Adrenal gland (tissue), 12 donors: ENCODE data around the gene SHCBP1L. TPM values are rescaled to one million over a fixed set of nuclear protein-coding genes. Genes with fewer than 3 reads are reported as not detected.

Source experiments
- DNase-seq, 7 donors: peaks; one replicate each; pipeline ENCODE4 v3.0.0-alpha.2; 2019 to 2020
- H3K27ac ChIP-seq, 5 donors: fragments of 200-600 bp; sonication (generic) in 4 of 5; 1 replicate in 3 of 5; 2 replicates in 2 of 5; pipeline versions ENCODE4 v1.5.1 to v1.8.0; 2016 to 2020; ENCODE audit warnings: mild to moderate bottlenecking in 1 of 5
- H3K27me3 ChIP-seq: fragments of 200-600 bp; 2 replicates; pipeline ENCODE4 v1.8.0; 2021
- H3K36me3 ChIP-seq, 2 donors: fragments of 200-600 bp; replicated peaks in 1 of 2; 1 replicate in 1 of 2; 2 replicates in 1 of 2; pipeline versions ENCODE4 v1.5.1 to v1.8.0; 2018 to 2022
- H3K4me1 ChIP-seq, 2 donors: fragments of 200-600 bp; replicated peaks in 1 of 2; 1 replicate in 1 of 2; 2 replicates in 1 of 2; pipeline versions ENCODE4 v1.5.1 to v1.8.0; 2018 to 2021
- H3K4me3 ChIP-seq, 4 donors: fragments of 200-600 bp; sonication (generic) in 3 of 4; one replicate each; pipeline ENCODE4 v1.5.1; 2016 to 2018
- H3K9me3 ChIP-seq, 3 donors: fragments of 200-600 bp; sonication (generic) in 1 of 3; replicated peaks in 1 of 3; 1 replicate in 2 of 3; 2 replicates in 1 of 3; pipeline versions ENCODE4 v1.5.1 to v1.8.0; 2016 to 2021
- POLR2A ChIP-seq, 2 donors: fragments of 450-650 bp; IDR thresholded peaks; one replicate each; pipeline ENCODE4 v1.6.1; 2017; ENCODE audit warnings: antibody characterized with exemption in 2 of 2, mild to moderate bottlenecking in 2 of 2, moderate library complexity in 1 of 2
- WGBS, 4 donors: extraction: QIAGEN DNeasy Blood & Tissue Kit in 2 of 4; methylation state at CpG; one replicate each; pipeline versions ENCODE4 v1.1.5 to v1.1.7; 2013 to 2017; 5-methylcytosine and 5-hydroxymethylcytosine counted together
- intact Hi-C, 2 donors: fragments of 100-400 bp; cut with DNase I; formaldehyde crosslinking; loops; one replicate each; pipeline versions ENCODE4 v1.14.1 to v1.15.0; 2022 to 2023
- polyA plus RNA-seq, 3 donors: library from polyadenylated mRNA; stranded (reverse); fragments of 200-250 nt in 2 of 3; fragments of 350-450 nt in 1 of 3; fragmentation: Illumina TruSeq in 1 of 3; extraction: RNeasy Lipid Tissue Mini Kit (QIAGEN cat#74804) in 1 of 3; gene quantifications; one replicate each; pipeline ENCODE4 v1.2.3, GENCODE V29; 2013 to 2014
- total RNA-seq, 9 donors: library from RNA; depleted of rRNA in 4 of 9; stranded (reverse); fragments of >200 nt in 4 of 9; fragments of 120-200 nt in 1 of 9; fragmentation: NEBNext Ultra II Directional in 1 of 9; extraction: Animal tissue kit (Norgen Biotek cat#: 25700) in 1 of 9; gene quantifications; one replicate each; pipeline versions ENCODE4 v1.1.0 to v1.2.4, GENCODE V29; 2013 to 2023
- TF ChIP-seq, protein P1 (sequence below), 6 experiments: fragments of 450-650 bp in 4 of 6; fragments of 200-600 bp in 2 of 6; sonication (generic) in 1 of 6; IDR thresholded peaks; 1 replicate in 5 of 6; 2 replicates in 1 of 6; pipeline versions ENCODE4 v1.5.1 to v1.8.0; 2016 to 2021; ENCODE audit warnings: antibody characterized with exemption in 6 of 6, mild to moderate bottlenecking in 2 of 6, moderate library complexity in 1 of 6
- donor health status: healthy with polysubstance abuse.
- donor health status: Bipolar disorder and iron deficiency.
- donor health status: DM: yes; HTN: yes; CAD: no.
- donor health status: DM: no; HTN: no; CAD: no.
- donor health status: DM: no; HTN: no; CAD: no.
- donor health status: DM: yes; HTN: yes; CAD: no.

SHCBP1L gene
- total and polyA plus RNA-seq, 12 donors, result 0.06 TPM; not detected in 11

DNA sequence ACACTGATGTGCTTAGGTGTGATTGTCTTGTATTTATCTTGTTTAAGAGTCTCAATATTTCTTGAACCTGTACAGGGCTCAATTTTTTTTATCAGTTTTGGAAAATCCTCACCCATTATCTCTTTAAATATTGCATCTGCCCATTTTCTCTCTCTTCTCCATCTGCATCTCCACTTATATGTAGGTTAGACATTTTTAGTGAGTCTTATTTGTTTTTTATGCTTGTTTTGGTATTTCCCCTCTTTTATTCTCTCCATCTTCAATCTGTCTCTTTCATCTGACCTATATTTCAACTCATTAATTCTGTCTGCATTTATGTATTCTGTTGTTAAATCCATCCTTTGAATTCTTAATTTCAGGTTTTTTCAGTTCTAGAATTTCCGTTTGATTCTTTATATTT lies 32.9 kb upstream of the SHCBP1L start:
- no peaks in the 10 kb centered on the region for H3K36me3 ChIP-seq
- H3K27me3 ChIP-seq, result no peaks in the 10 kb centered on the region
- WGBS, 4 donors, result 73 to 88% (median 85%) methylated on average over 1 of the region's 1 CpG
- DNase-seq, result no peak
- no peak overlapping the region for H3K27ac ChIP-seq
- TF ChIP-seq, protein P1, sequence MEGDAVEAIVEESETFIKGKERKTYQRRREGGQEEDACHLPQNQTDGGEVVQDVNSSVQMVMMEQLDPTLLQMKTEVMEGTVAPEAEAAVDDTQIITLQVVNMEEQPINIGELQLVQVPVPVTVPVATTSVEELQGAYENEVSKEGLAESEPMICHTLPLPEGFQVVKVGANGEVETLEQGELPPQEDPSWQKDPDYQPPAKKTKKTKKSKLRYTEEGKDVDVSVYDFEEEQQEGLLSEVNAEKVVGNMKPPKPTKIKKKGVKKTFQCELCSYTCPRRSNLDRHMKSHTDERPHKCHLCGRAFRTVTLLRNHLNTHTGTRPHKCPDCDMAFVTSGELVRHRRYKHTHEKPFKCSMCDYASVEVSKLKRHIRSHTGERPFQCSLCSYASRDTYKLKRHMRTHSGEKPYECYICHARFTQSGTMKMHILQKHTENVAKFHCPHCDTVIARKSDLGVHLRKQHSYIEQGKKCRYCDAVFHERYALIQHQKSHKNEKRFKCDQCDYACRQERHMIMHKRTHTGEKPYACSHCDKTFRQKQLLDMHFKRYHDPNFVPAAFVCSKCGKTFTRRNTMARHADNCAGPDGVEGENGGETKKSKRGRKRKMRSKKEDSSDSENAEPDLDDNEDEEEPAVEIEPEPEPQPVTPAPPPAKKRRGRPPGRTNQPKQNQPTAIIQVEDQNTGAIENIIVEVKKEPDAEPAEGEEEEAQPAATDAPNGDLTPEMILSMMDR (IDR thresholded peaks at IDR 0.05), result no peak
- TF ChIP-seq POLR2A (IDR thresholded peaks at IDR 0.05), result no peak
- H3K4me3 ChIP-seq, result no peak overlapping the region
- H3K4me1 ChIP-seq, result no peaks in the 10 kb centered on the region
- H3K9me3 ChIP-seq, result no peaks in the 10 kb centered on the region
- intact Hi-C loops, result no loop called here

DNA sequence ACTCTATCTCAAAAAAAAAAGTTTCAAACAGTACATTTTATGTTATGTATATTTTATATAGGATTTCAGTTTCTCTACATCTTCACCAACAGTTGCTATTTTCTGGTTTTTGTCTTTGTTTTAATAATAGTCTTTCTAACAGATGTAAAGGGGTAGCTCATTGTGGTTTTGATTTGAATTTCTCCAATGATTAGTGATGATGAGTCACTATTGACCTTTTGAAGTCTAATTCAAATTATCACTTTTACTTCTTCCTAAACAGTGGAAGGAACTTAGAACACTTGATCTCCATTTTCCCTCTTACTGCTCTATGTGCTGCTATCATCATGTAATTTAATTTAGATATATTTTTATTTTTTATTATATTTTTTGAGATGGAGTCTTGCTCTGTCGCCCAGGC lies 31.7 kb upstream of the SHCBP1L start:
- TF ChIP-seq POLR2A (IDR thresholded peaks at IDR 0.05), result no peak
- TF ChIP-seq, protein P1 (IDR thresholded peaks at IDR 0.05), result no peak
- Histone ChIP-seq H3K36me3 (no peaks in the 10 kb centered on the region), H3K4me1 (no peaks in the 10 kb centered on the region), H3K27me3 (no peaks in the 10 kb centered on the region), H3K27ac (no peak overlapping the region), H3K4me3 (no peak overlapping the region), H3K9me3 (no peaks in the 10 kb centered on the region)
- intact Hi-C loops, result no loop called here
- no peak for DNase-seq
- 98 to 100% (median 100%) methylated on average over 1 of the region's 1 CpG for WGBS, 4 donors

DNA sequence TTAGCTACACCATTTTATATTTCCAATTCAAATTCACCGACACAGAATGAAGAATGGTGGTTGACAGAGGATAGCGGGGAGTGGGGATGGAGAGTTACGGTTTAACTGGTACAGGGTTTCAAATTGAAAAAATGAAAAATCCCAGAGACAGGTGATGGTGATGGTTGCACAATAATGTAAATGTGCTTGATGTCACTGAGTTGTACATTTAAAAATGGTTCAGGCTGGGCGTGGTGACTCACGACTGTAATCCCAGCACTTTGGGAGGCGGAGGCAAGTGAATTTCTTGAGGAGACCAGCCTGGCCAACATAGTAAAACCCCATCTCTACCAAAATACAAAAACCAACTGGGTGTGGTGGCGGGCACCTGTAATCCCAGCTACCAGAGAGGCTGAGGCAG lies 31.2 kb upstream of the SHCBP1L start:
- Histone ChIP-seq H3K27me3 (no peaks in the 10 kb centered on the region), H3K4me1 (no peaks in the 10 kb centered on the region), H3K36me3 (no peaks in the 10 kb centered on the region), H3K27ac (no peak overlapping the region), H3K4me3 (no peak overlapping the region), H3K9me3 (no peaks in the 10 kb centered on the region)
- DNase-seq, result no peak
- 89 to 95% (median 92%) methylated on average over 7 of the region's 7 CpGs for WGBS, 4 donors
- TF ChIP-seq, protein P1 (IDR thresholded peaks at IDR 0.05), result no peak
- no peak for TF ChIP-seq POLR2A (IDR thresholded peaks at IDR 0.05)
- intact Hi-C loops, result no loop called here

DNA sequence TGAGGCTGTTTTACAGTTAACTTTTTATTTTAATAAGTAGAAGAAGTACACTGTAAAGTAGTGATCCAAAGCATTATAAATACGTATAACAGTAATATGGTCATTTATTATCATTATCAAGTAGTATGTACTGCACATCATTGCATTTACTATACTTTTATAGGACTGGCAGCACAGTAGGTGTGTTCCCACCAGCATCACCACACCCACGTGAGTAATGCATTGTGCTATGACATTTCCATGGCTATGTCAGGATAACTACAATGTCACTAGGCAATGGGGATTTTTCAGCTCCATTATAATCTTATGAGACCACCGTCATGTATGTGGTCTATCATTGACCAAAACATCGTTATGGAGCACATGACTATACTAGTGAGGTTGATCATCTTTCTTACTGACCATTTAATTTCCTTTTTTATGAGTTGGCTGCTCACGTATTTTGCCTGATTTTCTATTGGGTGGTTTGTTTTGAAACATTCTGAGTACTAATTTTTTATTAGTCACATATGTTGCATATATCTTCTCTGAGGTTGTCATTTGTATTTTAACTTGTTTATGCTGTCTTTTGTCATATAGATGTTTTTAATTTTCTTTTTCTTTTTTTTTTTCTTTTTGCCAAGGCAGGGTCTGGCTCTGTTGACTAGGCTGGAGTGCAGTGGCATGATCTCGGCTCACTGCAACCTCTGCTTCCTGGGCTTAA lies 25.3 kb upstream of the SHCBP1L start:
- TF ChIP-seq, protein P1 (IDR thresholded peaks at IDR 0.05), result no peak
- no peak for TF ChIP-seq POLR2A (IDR thresholded peaks at IDR 0.05)
- H3K27ac ChIP-seq, result no peak overlapping the region

More for the DNA sequence above, 25.3 kb upstream of the SHCBP1L start:
- Histone ChIP-seq H3K4me3 (no peak overlapping the region), H3K36me3 (no peaks in the 10 kb centered on the region), H3K27me3 (no peaks in the 10 kb centered on the region), H3K9me3 (no peaks in the 10 kb centered on the region), H3K4me1 (no peaks in the 10 kb centered on the region)
- DNase-seq, result no peak
- 80 to 94% (median 88%) methylated on average over 6 of the region's 6 CpGs for WGBS, 4 donors
- intact Hi-C loops, result no loop called here
